H9 (cell line): Measurements from ENCODE around the gene OR6C76. TPM values are rescaled to one million over a fixed set of nuclear protein-coding genes. Genes with fewer than 3 reads are reported as not detected.

Experiments
- DNase-seq: peaks from one replicate; pipeline ENCODE4 v3.0.0-alpha.2; 2017
- H2AFZ ChIP-seq: one replicate; pipeline ENCODE4 v1.6.1; 2013; ENCODE audit warnings: mild to moderate bottlenecking, low read length, control low read depth, moderate library complexity
- H2AK5ac ChIP-seq: 2 replicates; pipeline ENCODE4 v1.6.1; 2013; ENCODE audit warnings: low read length, control low read depth, mixed read lengths; ENCODE audit not compliant: insufficient read length
- H2BK120ac ChIP-seq: one replicate; pipeline ENCODE4 v1.6.1; 2013; ENCODE audit warnings: low read depth, mild to moderate bottlenecking, low read length, control low read depth, inconsistent platforms; ENCODE audit not compliant: poor library complexity, severe bottlenecking
- H2BK12ac ChIP-seq: 2 replicates; pipeline ENCODE4 v1.6.1; 2013; ENCODE audit warnings: low read length, control low read depth, mixed read lengths, low read depth; ENCODE audit not compliant: insufficient read length
- H2BK15ac ChIP-seq: 2 replicates; pipeline ENCODE4 v1.6.1; 2013; ENCODE audit warnings: low read depth, low read length, control low read depth
- H2BK20ac ChIP-seq: one replicate; pipeline ENCODE4 v1.6.1; 2013; ENCODE audit warnings: low read depth, mild to moderate bottlenecking, low read length, control low read depth, inconsistent platforms; ENCODE audit not compliant: poor library complexity, severe bottlenecking
- H2BK5ac ChIP-seq: 2 replicates; pipeline ENCODE4 v1.6.1; 2013; ENCODE audit warnings: low read length, control low read depth, mixed read lengths; ENCODE audit not compliant: insufficient read length
- H3K14ac ChIP-seq: 2 replicates; pipeline ENCODE4 v1.6.1; 2013; ENCODE audit warnings: low read length, control low read depth; ENCODE audit not compliant: insufficient read depth
- H3K18ac ChIP-seq: 2 replicates; pipeline ENCODE4 v1.6.1; 2013; ENCODE audit warnings: low read depth, mild to moderate bottlenecking, mixed read lengths, low read length, control low read depth; ENCODE audit not compliant: insufficient read length
- H3K23ac ChIP-seq: 2 replicates; pipeline ENCODE4 v1.6.1; 2013; ENCODE audit warnings: low read length, control low read depth, mixed read lengths, low read depth; ENCODE audit not compliant: insufficient read length
- H3K23me2 ChIP-seq: 2 replicates; pipeline ENCODE4 v1.6.1; 2013; ENCODE audit warnings: low read depth, mild to moderate bottlenecking, mixed read lengths, low read length, control low read depth; ENCODE audit not compliant: insufficient read length, poor library complexity, severe bottlenecking
- H3K27ac ChIP-seq: 2 replicates; pipeline ENCODE4 v1.5.1; 2013; ENCODE audit warnings: low read length, control low read depth, mixed read lengths, low read depth; ENCODE audit not compliant: insufficient read length
- H3K27me3 ChIP-seq: 2 replicates; pipeline ENCODE4 v1.6.1; 2013; ENCODE audit warnings: low read length, control low read depth, inconsistent platforms; ENCODE audit not compliant: insufficient read depth
- H3K4ac ChIP-seq: 2 replicates; pipeline ENCODE4 v1.6.1; 2013; ENCODE audit warnings: low read depth, mild to moderate bottlenecking, control low read depth, inconsistent platforms, low read length, moderate library complexity
- H3K4me1 ChIP-seq: 2 replicates; pipeline ENCODE4 v1.6.1; 2013; ENCODE audit warnings: low read length, control low read depth, inconsistent platforms; ENCODE audit not compliant: insufficient read depth
- H3K4me2 ChIP-seq: 2 replicates; pipeline ENCODE4 v1.6.1; 2013; ENCODE audit warnings: low read length, control low read depth, mixed read lengths; ENCODE audit not compliant: insufficient read length, insufficient read depth
- H3K56ac ChIP-seq: 2 replicates; pipeline ENCODE4 v1.6.1; 2013; ENCODE audit warnings: low read depth, mild to moderate bottlenecking, mixed read lengths, low read length, control low read depth; ENCODE audit not compliant: insufficient read length
- H3K79me1 ChIP-seq: 2 replicates; pipeline ENCODE4 v1.6.1; 2013; ENCODE audit warnings: low read depth, mild to moderate bottlenecking, moderate library complexity, low read length, control low read depth, inconsistent platforms; ENCODE audit not compliant: insufficient read depth, poor library complexity, severe bottlenecking
- H3K79me2 ChIP-seq: 2 replicates; pipeline ENCODE4 v1.6.1; 2013; ENCODE audit warnings: low read length, control low read depth, inconsistent platforms; ENCODE audit not compliant: insufficient read depth
- H3K9ac ChIP-seq: 2 replicates; pipeline ENCODE4 v1.6.1; 2013; ENCODE audit warnings: low read length, control low read depth, mixed read lengths; ENCODE audit not compliant: insufficient read length; ENCODE audit errors: extremely low read depth
- H3K9me3 ChIP-seq: one replicate; pipeline ENCODE4 v1.6.1; 2013; ENCODE audit warnings: low read depth, low read length, inconsistent platforms; ENCODE audit not compliant: control insufficient read depth
- H3T11ph ChIP-seq: one replicate; pipeline ENCODE4 v1.6.1; 2013; ENCODE audit warnings: mild to moderate bottlenecking, low read length, control low read depth, inconsistent platforms
- H4K20me1 ChIP-seq: one replicate; pipeline ENCODE4 v1.6.1; 2013; ENCODE audit not compliant: control insufficient read depth, insufficient read length, insufficient read depth
- H4K5ac ChIP-seq: 2 replicates; pipeline ENCODE4 v1.6.1; 2013; ENCODE audit warnings: low read depth, mild to moderate bottlenecking, mixed read lengths, low read length, control low read depth; ENCODE audit not compliant: insufficient read length
- H4K8ac ChIP-seq: replicated peaks from 2 replicates; pipeline ENCODE4 v1.6.1; 2013; ENCODE audit warnings: low read length, control low read depth, mixed read lengths, low read depth; ENCODE audit not compliant: insufficient read length
- H4K91ac ChIP-seq: 2 replicates; pipeline ENCODE4 v1.6.1; 2013; ENCODE audit warnings: low read depth, mild to moderate bottlenecking, moderate library complexity, mixed read lengths, low read length, control low read depth; ENCODE audit not compliant: insufficient read length
- H3K27ac Mint-ChIP-seq, 3 experiments: 2 replicates in 2 of 3; 3 replicates in 1 of 3; pipeline ENCODE4 v1.8.0; 2020 to 2021; ENCODE audit warnings: mixed read lengths in 3 of 3, mild to moderate bottlenecking in 1 of 3, moderate library complexity in 1 of 3
- H3K27me3 Mint-ChIP-seq: 2 replicates; pipeline ENCODE4 v1.8.0; 2021; ENCODE audit warnings: low read depth, mild to moderate bottlenecking, moderate library complexity, mixed read lengths
- H3K36me3 Mint-ChIP-seq, 3 experiments: 2 replicates in 2 of 3; 3 replicates in 1 of 3; pipeline ENCODE4 v1.8.0; 2020 to 2021; ENCODE audit warnings: low read depth in 3 of 3, mixed read lengths in 3 of 3; ENCODE audit not compliant: insufficient read depth in 1 of 3
- H3K4me1 Mint-ChIP-seq, 2 experiments: 2 replicates each; pipeline ENCODE4 v1.8.0; 2020; ENCODE audit warnings: mixed read lengths in 2 of 2
- H3K4me3 Mint-ChIP-seq, 2 experiments: 2 replicates in 1 of 2; 3 replicates in 1 of 2; pipeline ENCODE4 v1.8.0; 2020 to 2021; ENCODE audit warnings: mild to moderate bottlenecking in 2 of 2, mixed read lengths in 2 of 2, moderate library complexity in 1 of 2
- H3K9me3 Mint-ChIP-seq, 2 experiments: 2 replicates in 1 of 2; 3 replicates in 1 of 2; pipeline ENCODE4 v1.8.0; 2020; ENCODE audit warnings: mild to moderate bottlenecking in 2 of 2, mixed read lengths in 2 of 2, moderate library complexity in 1 of 2
- WGBS: extraction: QIAGEN DNeasy Blood & Tissue Kit; methylation state at CpG from one replicate; pipeline ENCODE4 v1.1.7; 2013; ENCODE audit warnings: missing lambda C conversion rate, low lambda C conversion rate, mixed read lengths; ENCODE audit not compliant: insufficient read length; ENCODE audit errors: extremely low coverage; 5-methylcytosine and 5-hydroxymethylcytosine counted together
- total RNA-seq: library from RNA; stranded (reverse); gene quantifications from 2 replicates; pipeline ENCODE4 v1.2.1, GENCODE V29; 2021
- TF ChIP-seq, protein P1 (sequence below): fragments of 200-600 bp; sonication (generic); conservative IDR thresholded peaks from 3 replicates; pipeline ENCODE4 v1.8.0; 2021; ENCODE audit warnings: antibody characterized with exemption, mild to moderate bottlenecking

The OR6C76 gene
- total RNA-seq, 1 experiment from 2014 or later = not detected

DNA sequence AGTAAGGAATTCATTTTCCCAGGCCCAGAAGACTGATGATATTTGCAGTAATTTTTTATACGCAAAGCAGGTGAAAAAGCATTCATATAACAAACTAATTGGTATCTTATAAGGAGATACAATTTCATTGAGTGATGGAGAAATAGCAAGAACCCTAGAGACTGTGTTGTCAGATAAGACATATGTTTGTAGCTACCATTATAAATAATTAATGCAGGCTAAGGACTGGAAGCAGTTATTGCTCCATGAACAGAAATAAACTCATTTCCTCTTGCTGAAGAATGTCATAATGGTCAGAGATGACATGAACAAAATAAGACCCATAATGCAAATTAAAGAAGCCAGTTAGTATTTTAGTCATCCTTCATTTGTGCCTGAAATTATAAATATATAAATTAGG is 19.3 kb downstream of the OR6C76 start:
- no peaks in the 10 kb centered on the region for H3K23me2 ChIP-seq
- no peak overlapping the region for H2BK20ac ChIP-seq
- H3K4me1 ChIP-seq = no peaks in the 10 kb centered on the region
- H2AK5ac ChIP-seq = no peak overlapping the region
- no CpG with 5 or more reads among the region's 1 CpG for WGBS
- no peak for DNase-seq
- Mint-ChIP-seq H3K4me1 (no peaks in the 10 kb centered on the region), H3K36me3 (peaks cover 1 to 17% (median 7%) of the 10 kb centered on the region in 3 experiments; a peak in 6 of 7 replicates), H3K27ac (no peak overlapping the region), H3K4me3 (no peak overlapping the region), H3K9me3 (peaks cover 16 to 20% of the 10 kb centered on the region in 2 experiments), H3K27me3 (no peaks in the 10 kb centered on the region)
- H3K9me3 ChIP-seq = no peaks in the 10 kb centered on the region
- no peak overlapping the region for H3K9ac ChIP-seq
- no peaks in the 10 kb centered on the region for H3K79me1 ChIP-seq
- no peak overlapping the region for H4K91ac ChIP-seq
- H4K5ac ChIP-seq = no peak overlapping the region
- TF ChIP-seq, protein P1, sequence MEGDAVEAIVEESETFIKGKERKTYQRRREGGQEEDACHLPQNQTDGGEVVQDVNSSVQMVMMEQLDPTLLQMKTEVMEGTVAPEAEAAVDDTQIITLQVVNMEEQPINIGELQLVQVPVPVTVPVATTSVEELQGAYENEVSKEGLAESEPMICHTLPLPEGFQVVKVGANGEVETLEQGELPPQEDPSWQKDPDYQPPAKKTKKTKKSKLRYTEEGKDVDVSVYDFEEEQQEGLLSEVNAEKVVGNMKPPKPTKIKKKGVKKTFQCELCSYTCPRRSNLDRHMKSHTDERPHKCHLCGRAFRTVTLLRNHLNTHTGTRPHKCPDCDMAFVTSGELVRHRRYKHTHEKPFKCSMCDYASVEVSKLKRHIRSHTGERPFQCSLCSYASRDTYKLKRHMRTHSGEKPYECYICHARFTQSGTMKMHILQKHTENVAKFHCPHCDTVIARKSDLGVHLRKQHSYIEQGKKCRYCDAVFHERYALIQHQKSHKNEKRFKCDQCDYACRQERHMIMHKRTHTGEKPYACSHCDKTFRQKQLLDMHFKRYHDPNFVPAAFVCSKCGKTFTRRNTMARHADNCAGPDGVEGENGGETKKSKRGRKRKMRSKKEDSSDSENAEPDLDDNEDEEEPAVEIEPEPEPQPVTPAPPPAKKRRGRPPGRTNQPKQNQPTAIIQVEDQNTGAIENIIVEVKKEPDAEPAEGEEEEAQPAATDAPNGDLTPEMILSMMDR = no peak
- no peak overlapping the region for H2BK15ac ChIP-seq
- H3K14ac ChIP-seq = no peak overlapping the region
- H2BK12ac ChIP-seq = no peak overlapping the region
- no peak overlapping the region for H2BK120ac ChIP-seq
- H3K4ac ChIP-seq = no peak overlapping the region
- no peak overlapping the region for H2BK5ac ChIP-seq
- no peak overlapping the region for H3T11ph ChIP-seq
- no peaks in the 10 kb centered on the region for H4K20me1 ChIP-seq
- H3K27me3 ChIP-seq = no peaks in the 10 kb centered on the region
- H2AFZ ChIP-seq = no peak overlapping the region
- H3K56ac ChIP-seq = no peak overlapping the region
- H4K8ac ChIP-seq = no peak overlapping the region
- no peak overlapping the region for H3K23ac ChIP-seq
- H3K18ac ChIP-seq = no peak overlapping the region
- H3K4me2 ChIP-seq = no peak overlapping the region
- H3K27ac ChIP-seq = no peak overlapping the region
- no peaks in the 10 kb centered on the region for H3K79me2 ChIP-seq
